A549 (cell line): ENCODE data around the gene METTL2B.
"Not testable (repeated sequence)": the region's sequence is repeated elsewhere in the genome, so short reads cannot be mapped to it uniquely, and the experiment has no call there.

Experiments used
- EP300 ChIP-seq, 2 experiments: fragments of >200 bp; sonication (Bioruptor Twin); formaldehyde crosslinking; IDR thresholded peaks; 2 replicates in 1 of 2; 3 replicates in 1 of 2; pipeline ENCODE4 v1.6.1; 2016 to 2017
- JUN ChIP-seq, 2 experiments: fragments of >200 bp; sonication (Bioruptor Twin); formaldehyde crosslinking; IDR thresholded peaks; 2 replicates in 1 of 2; 3 replicates in 1 of 2; pipeline ENCODE4 v1.6.1; 2016 to 2017
- KDM1A ChIP-seq: fragments of 200-600 bp; sonication (generic); IDR thresholded peaks from 2 replicates; pipeline ENCODE4 v1.6.1; 2016; ENCODE audit warnings: low read depth, mild to moderate bottlenecking
- RNF2 ChIP-seq: fragments of 200-600 bp; sonication (generic); IDR thresholded peaks from 2 replicates; pipeline ENCODE4 v1.6.1; 2016; ENCODE audit warnings: low read depth, mild to moderate bottlenecking, antibody characterized with exemption, moderate library complexity, borderline replicate concordance
- TF ChIP-seq, protein P1 (sequence below): fragments of >200 bp; sonication (Bioruptor Twin); formaldehyde crosslinking; IDR thresholded peaks from 3 replicates; pipeline ENCODE4 v1.5.1; 2016

DNA sequence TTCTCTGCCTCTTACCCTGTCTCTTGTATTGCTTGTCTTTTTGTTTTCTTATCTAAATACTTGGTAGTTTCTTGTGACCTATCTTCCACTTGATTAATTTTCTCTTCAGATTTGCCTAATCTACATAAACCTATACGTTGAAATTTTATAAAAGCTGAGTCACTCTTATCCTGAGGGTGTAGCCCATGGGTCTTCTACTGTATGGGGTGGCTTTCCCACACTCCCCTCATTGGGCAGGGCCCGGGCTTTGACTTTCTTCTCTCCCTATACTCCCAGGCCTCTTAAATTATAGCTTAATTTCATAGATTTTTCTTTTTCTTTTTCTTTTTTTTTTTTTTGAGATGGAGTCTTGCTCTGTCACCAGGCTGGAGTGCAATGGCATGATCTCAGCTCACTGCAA, 66.0 kb downstream of the METTL2B start:
- TF ChIP-seq EP300 (IDR thresholded peaks at IDR 0.05); RNF2; JUN (IDR thresholded peaks at IDR 0.05); KDM1A: not testable (repeated sequence)
- TF ChIP-seq, protein P1, sequence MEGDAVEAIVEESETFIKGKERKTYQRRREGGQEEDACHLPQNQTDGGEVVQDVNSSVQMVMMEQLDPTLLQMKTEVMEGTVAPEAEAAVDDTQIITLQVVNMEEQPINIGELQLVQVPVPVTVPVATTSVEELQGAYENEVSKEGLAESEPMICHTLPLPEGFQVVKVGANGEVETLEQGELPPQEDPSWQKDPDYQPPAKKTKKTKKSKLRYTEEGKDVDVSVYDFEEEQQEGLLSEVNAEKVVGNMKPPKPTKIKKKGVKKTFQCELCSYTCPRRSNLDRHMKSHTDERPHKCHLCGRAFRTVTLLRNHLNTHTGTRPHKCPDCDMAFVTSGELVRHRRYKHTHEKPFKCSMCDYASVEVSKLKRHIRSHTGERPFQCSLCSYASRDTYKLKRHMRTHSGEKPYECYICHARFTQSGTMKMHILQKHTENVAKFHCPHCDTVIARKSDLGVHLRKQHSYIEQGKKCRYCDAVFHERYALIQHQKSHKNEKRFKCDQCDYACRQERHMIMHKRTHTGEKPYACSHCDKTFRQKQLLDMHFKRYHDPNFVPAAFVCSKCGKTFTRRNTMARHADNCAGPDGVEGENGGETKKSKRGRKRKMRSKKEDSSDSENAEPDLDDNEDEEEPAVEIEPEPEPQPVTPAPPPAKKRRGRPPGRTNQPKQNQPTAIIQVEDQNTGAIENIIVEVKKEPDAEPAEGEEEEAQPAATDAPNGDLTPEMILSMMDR, result not testable (repeated sequence)
